ENCODE results near the gene EDDM3A. TPM values are rescaled to one million over a fixed set of nuclear protein-coding genes. Genes with fewer than 3 reads are reported as not detected.

EDDM3A gene
- not detected for total RNA-seq

GRCh38 chr14:20745571-20746358 lies at the start of gene EDDM3A:
TSS of gene EDDM3A (plus strand) at chr14:20745887. CDS start at chr14:20747581, 1,694 bp downstream.
- in situ Hi-C loops (cut with MboI; ENCODE audit: low pct_ligation_motif_present in 1 of 4, low pct_unique_long_range_greater_than_20kb in 1 of 4, low sequenced_read_pairs in 3 of 4), result no loop called here
- H3K27ac ChIP-seq, result no peak within 1 kb of the TSS
- no peaks in the 10 kb centered on the region for H3K9me3 ChIP-seq
- H3K4me1 ChIP-seq, result peaks cover 0 to 9% (median 0%) of the 10 kb centered on the region in 4 donors
- no peak within 1 kb of the TSS for H3K4me3 ChIP-seq
- TF ChIP-seq POLR2A (IDR thresholded peaks at IDR 0.05), result no peak
- no peaks in the 10 kb centered on the region for H3K27me3 ChIP-seq
- H3K36me3 ChIP-seq, result no peaks in the 10 kb centered on the region
- 79 to 100% methylated on average over 1 to 6 of the region's 6 CpGs for WGBS, 2 donors (ENCODE audit: low coverage in 1 of 2)
- no peak for DNase-seq
- intact Hi-C loops (cut with DNase I; ENCODE audit: low total_unique reads), result no loop called here

GRCh38 chr14:20696764-20697163 lies 48.9 kb upstream of the EDDM3A start:
- no peak for DNase-seq
- Histone ChIP-seq H3K27ac (no peak overlapping the region), H3K36me3 (peaks cover 0 to 8% (median 0%) of the 10 kb centered on the region in 4 donors), H3K9me3 (no peaks in the 10 kb centered on the region), H3K27me3 (no peaks in the 10 kb centered on the region), H3K4me3 (no peak overlapping the region), H3K4me1 (peaks cover 0 to under 1% (median 0%) of the 10 kb centered on the region in 4 donors)
- 76 to 91% methylated on average over 2 to 5 of the region's 5 CpGs for WGBS, 2 donors (ENCODE audit: low coverage in 1 of 2)
- in situ Hi-C loops (cut with MboI; ENCODE audit: low pct_ligation_motif_present in 1 of 4, low pct_unique_long_range_greater_than_20kb in 1 of 4, low sequenced_read_pairs in 3 of 4), result loop anchor here in 2 of 4 donors (10.0 to 25.0 kb wide), 5 partner anchors 158 to 359 kb away; partner anchors contain the start of genes APEX1 (in 1 of the 2), CCNB1IP1 (in 1 of the 2), METTL17 (in 1 of the 2) and OSGEP (in 1 of the 2)
- TF ChIP-seq POLR2AphosphoS5 (IDR thresholded peaks at IDR 0.05) (no peak), CTCF (IDR thresholded peaks at IDR 0.05) (no peak), EP300 (IDR thresholded peaks at IDR 0.05; ENCODE audit: low read depth) (no peak), POLR2A (IDR thresholded peaks at IDR 0.05) (no peak)
- intact Hi-C loops (cut with DNase I; ENCODE audit: low total_unique reads), result loop anchor here (10.0 kb wide), 2 partner anchors 158 to 182 kb away; no protein-coding TSS in a partner anchor

- Histone ChIP-seq H3K4me1 (no peaks in the 10 kb centered on the region), H3K27ac (no peak overlapping the region), H3K9me3 (no peaks in the 10 kb centered on the region), H3K27me3 (no peaks in the 10 kb centered on the region), H3K36me3 (peaks cover 0 to 8% (median 0%) of the 10 kb centered on the region in 4 donors), H3K4me3 (no peak overlapping the region)
- TF ChIP-seq CTCF (IDR thresholded peaks at IDR 0.05) (peak; percentile 50 to 78 (median 69)), EP300 (IDR thresholded peaks at IDR 0.05; ENCODE audit: low read depth) (no peak)
- 25 to 37% methylated on average over 5 to 6 of the region's 6 CpGs for WGBS, 2 donors (ENCODE audit: low coverage in 1 of 2)
- intact Hi-C loops (cut with DNase I; ENCODE audit: low total_unique reads), result loop anchor here (10.0 kb wide), 2 partner anchors 157 to 183 kb away; no protein-coding TSS in a partner anchor
- DNase-seq, result peak; percentile 73
- in situ Hi-C loops (cut with MboI; ENCODE audit: low pct_ligation_motif_present in 1 of 4, low pct_unique_long_range_greater_than_20kb in 1 of 4, low sequenced_read_pairs in 3 of 4), result loop anchor here in 2 of 4 donors (10.0 to 25.0 kb wide), 5 partner anchors 157 to 360 kb away; partner anchors contain the start of genes APEX1 (in 1 of the 2), CCNB1IP1 (in 1 of the 2), METTL17 (in 1 of the 2) and OSGEP (in 1 of the 2)
These were observed 48.2 kb upstream of the EDDM3A start for GRCh38 chr14:20697273-20698017.

- peaks cover 0 to 8% (median 0%) of the 10 kb centered on the region in 4 donors for H3K36me3 ChIP-seq
- H3K4me1 ChIP-seq, result no peaks in the 10 kb centered on the region
- no peak for TF ChIP-seq CTCF (IDR thresholded peaks at IDR 0.05)
- no peak for TF ChIP-seq POLR2AphosphoS5 (IDR thresholded peaks at IDR 0.05)
- no peak for TF ChIP-seq EP300 (IDR thresholded peaks at IDR 0.05; ENCODE audit: low read depth)
- TF ChIP-seq POLR2A (IDR thresholded peaks at IDR 0.05), result no peak
- no peak for DNase-seq
- in situ Hi-C loops (cut with MboI; ENCODE audit: low pct_ligation_motif_present in 1 of 4, low pct_unique_long_range_greater_than_20kb in 1 of 4, low sequenced_read_pairs in 3 of 4), result loop anchor here in 2 of 4 donors (10.0 to 25.0 kb wide), 5 partner anchors 157 to 361 kb away; partner anchors contain the start of genes APEX1 (in 1 of the 2), CCNB1IP1 (in 1 of the 2), METTL17 (in 1 of the 2) and OSGEP (in 1 of the 2)
- H3K4me3 ChIP-seq, result no peak overlapping the region
- H3K27me3 ChIP-seq, result no peaks in the 10 kb centered on the region
- intact Hi-C loops (cut with DNase I; ENCODE audit: low total_unique reads), result loop anchor here (10.0 kb wide), 2 partner anchors 157 to 183 kb away; no protein-coding TSS in a partner anchor
- H3K9me3 ChIP-seq, result no peaks in the 10 kb centered on the region
- no peak overlapping the region for H3K27ac ChIP-seq
These were observed 47.7 kb upstream of the EDDM3A start for GRCh38 chr14:20698018-20698329.
